Thoracic aorta endothelial cell (primary cell): ENCODE measurements around the gene APH1A. TPM values are rescaled to one million over a fixed set of nuclear protein-coding genes. Genes with fewer than 3 reads are reported as not detected.
A peak's percentile ranks its signal among the peaks of the same experiment; 100 is the strongest.

Experiments
- small RNA-seq: library from RNA; depleted of rRNA; stranded (forward); fragments of <200 nt; gene quantifications from one replicate; pipeline ENCODE3, GENCODE V24; 2012
- total RNA-seq: library from RNA; depleted of rRNA; stranded (reverse); fragments of >200 nt; gene quantifications from 2 replicates; pipeline ENCODE4 v1.2.3, GENCODE V29; 2012

Gene APH1A
- total RNA-seq, result 130 and 136 TPM in 2 replicates

DNA sequence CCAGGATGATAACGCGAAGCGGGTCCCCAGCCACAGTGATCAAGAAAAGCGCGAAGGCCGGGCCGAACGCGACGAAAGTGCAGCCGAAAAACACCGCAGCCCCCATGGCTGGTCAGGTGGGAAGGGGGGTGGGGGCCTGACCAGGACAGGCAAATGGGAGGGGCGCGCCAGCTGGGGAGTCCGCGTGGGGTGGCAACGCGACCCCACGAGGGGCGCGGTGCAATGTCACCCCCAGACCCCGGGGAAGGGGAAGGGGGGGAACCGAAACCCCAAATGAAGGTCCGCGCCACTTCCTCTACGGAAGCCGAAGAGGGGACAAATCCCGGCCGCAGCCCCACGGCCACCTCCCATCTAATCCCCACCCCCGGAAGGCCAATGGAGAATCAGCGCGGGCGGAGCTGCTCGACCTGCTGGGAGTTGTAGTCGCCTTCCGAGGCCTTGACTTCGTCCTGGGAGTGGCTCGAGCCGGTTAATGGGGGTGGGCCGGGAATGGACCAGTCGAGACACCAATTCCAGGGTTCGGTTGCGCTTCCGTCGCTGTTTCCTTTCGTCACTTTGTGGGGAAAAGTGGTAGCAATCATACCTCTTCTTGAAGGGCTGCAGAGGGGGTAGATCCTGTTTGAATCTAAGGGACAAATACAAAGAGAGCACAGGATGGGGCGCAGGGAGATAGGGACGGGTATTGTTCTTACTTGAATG, at the start of gene APH1A:
Gene APH1A, minus strand, starts transcription at position 312 of the 699 bp plus-strand sequence. Its CDS starts 206 bp downstream, at position 106.

DNA sequence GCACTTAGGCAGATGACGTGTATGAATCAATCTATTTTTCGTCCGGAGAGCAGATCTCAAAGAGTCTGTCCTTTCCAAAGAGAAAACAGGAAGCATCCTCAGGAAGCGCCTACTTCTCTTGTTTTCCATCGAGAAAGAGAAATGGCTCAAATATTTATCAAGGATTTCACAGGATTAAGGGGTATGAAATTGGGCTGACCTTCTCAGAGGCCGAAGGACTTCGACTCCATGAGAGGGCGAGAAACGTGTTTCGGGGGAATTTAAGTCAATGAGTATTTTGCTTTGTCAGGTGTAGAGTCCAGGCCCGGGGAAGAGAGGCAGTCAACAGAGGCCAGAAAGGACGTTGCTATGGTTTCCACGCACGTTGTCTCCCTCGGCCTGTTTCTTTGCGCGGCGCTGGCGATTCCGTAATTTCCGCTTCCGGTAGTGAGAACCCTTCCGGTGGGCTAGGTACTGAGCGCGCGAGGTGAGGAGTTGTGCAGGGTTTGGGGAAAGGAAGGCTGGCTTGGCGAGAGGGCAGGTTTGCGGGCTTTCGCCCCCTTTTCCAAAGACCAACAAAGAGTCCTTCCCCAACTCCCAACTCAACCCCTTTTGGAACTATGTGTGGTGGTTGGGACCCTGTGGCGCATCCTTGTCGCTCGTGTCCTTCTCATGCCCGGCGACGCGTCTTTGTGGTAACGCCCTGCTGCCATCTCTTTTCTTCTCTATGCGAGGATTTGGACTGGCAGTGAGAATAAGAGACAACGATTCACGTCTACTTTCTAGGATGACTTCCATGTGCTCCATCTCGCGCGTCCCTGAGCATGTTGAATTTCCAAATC, 24.8 kb upstream of the APH1A start, which contains the start of gene MRPS21:
Gene MRPS21, plus strand, starts transcription at position 429 of the 821 bp plus-strand sequence. CDS start 506 bp downstream, outside the sequence.

DNA sequence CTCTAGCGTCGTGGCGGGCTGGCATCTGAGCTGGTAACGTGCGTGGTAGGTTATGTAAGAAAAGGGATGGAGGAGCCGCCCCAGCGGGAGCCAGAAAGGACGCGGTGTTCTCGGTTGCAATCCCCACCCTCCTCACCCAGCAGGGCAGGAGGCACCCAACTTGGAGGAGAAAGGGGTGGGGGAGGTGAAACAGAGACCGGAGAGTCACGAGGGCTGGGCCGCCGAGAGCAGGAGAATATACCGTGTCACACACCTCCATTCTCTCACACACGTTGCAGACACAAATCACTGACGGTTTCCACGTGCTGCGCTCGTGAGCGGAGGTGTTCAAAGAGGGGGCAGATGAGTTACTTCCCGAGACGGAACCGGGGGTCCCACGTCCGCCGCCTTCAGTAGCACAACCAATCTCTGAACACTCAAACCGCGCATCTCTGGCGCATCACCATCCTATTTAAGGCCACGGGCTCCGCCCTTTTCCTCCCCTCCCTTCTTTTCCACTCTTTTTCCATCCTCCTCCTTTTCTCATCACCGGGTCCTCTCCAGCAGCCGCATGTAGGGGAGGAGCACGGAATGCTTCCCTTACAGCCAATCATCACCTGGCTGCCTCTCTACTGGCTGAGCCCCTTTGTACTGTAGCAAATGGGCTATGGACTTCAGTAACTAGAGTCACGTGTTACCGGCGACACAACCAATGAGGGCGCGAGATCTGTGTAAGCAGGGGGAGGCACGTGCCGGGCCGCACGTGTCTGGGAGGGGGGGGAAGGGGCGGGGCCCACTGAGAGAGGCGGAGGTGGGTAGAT, 13.1 kb upstream of the APH1A start, which contains the start of gene CIART:
Gene CIART, plus strand, starts transcription at position 797 of the 800 bp plus-strand sequence. CDS start 714 bp downstream, outside the sequence.

GRCh38 chr1:150257624-150258585, 10.9 kb downstream of the APH1A start, which contains the start of gene CA14:
TSS of gene CA14 (plus strand) at chr1:150257774. CDS start at chr1:150258129, 355 bp downstream.

GRCh38 chr1:150235852-150236613, 32.8 kb downstream of the APH1A start, which contains the start of gene ANP32E:
TSS of gene ANP32E (minus strand) at chr1:150236112. CDS start at chr1:150235786, 326 bp downstream.

Small RNA genes within 50 kb of the gene (small RNA-seq; reads per million reads assigned to genes)
- gene RNU2-17P, result 5.7 reads per million, percentile 84 among the genes with 10 or more reads in this experiment

Other genes starting within 250 kb of the APH1A start
- gene VPS45, start 201.2 kb downstream of the APH1A start, total RNA-seq, result 35.4 and 42.6 TPM in 2 replicates
- gene PLEKHO1, start 119.1 kb downstream of the APH1A start, total RNA-seq, result 28.6 and 33.2 TPM in 2 replicates
- gene ANP32E, start 32.9 kb downstream of the APH1A start, total RNA-seq, result 55.9 and 71.2 TPM in 2 replicates
- gene CA14, start 11.2 kb downstream of the APH1A start, total RNA-seq, result not detected in 2 replicates
- 38.0 and 46.5 TPM in 2 replicates for gene C1orf54, start 3.8 kb upstream of the APH1A start, total RNA-seq
- gene CIART, start 13.5 kb upstream of the APH1A start, total RNA-seq, result 0.93 and 1.1 TPM in 2 replicates
- gene MRPS21, start 24.8 kb upstream of the APH1A start, total RNA-seq, result 29.9 and 30.6 TPM in 2 replicates
- 59.4 and 59.5 TPM in 2 replicates for gene PRPF3, start 52.5 kb upstream of the APH1A start, total RNA-seq
- gene RPRD2, start 95.1 kb upstream of the APH1A start, total RNA-seq, result 17.7 and 20.9 TPM in 2 replicates
- 18.7 and 19.4 TPM in 2 replicates for gene TARS2, start 218.4 kb upstream of the APH1A start, total RNA-seq
- gene ECM1, start 239.1 kb upstream of the APH1A start, total RNA-seq, result 0.57 and 0.93 TPM in 2 replicates
- not detected in 2 replicates for gene FALEC, start 246.7 kb upstream of the APH1A start, total RNA-seq